Measurements from ENCODE around the gene HNRNPUL1. TPM values are rescaled to one million over a fixed set of nuclear protein-coding genes. Genes with fewer than 3 reads are reported as not detected.

Gene HNRNPUL1
- total and polyA plus RNA-seq, 9 of the 15 experiments (the other 6 are each of a cell fraction or from before 2014, with no cell fraction given) = 7.3 to 211 (median 85.0) TPM

- TF ChIP-seq U2AF2 (optimal IDR thresholded peaks at IDR 0.05; ENCODE audit: low read depth, low read length) (no peak), ZNF324 (CRISPR knock-in tag; IDR thresholded peaks at IDR 0.05) (no peak), MAFK (IDR thresholded peaks at IDR 0.05; ENCODE audit: low read length) (no peak), MEF2D (tag; conservative IDR thresholded peaks at IDR 0.05; ENCODE audit: low read depth) (peak; percentile 44; the same call in 1 of the 2 replicates), KAT8 (IDR thresholded peaks at IDR 0.05; ENCODE audit: low read depth) (0 out of 2 replicates have a peak, but pooled peaks have one; percentile 61), KDM5B (IDR thresholded peaks at IDR 0.05; ENCODE audit: insufficient replicate concordance, low read depth, low read length) (peak; percentile 80), MGA (IDR thresholded peaks at IDR 0.05) (no peak), ZNF449 (CRISPR knock-in tag; IDR thresholded peaks at IDR 0.05) (no peak), SP2 (IDR thresholded peaks at IDR 0.05; ENCODE audit: extremely low read depth, low read depth, low read length, poor library complexity, severe bottlenecking) (no peak), CHD2 (IDR thresholded peaks at IDR 0.05; ENCODE audit: low read depth, low read length) (no peak; the same call in 1 of the 2 replicates)
Observed at GRCh38 chr19:41310033-41310831, 46.1 kb downstream of the HNRNPUL1 start, which contains the start of gene CCDC97 (continued).

All from K562 (cell line).